SK-N-SH (cell line): Measurements from ENCODE around the gene FEM1B. TPM values are rescaled to one million over a fixed set of nuclear protein-coding genes. Genes with fewer than 3 reads are reported as not detected.

Experiments used
- CTCF ChIA-PET: fragments of 300-600, 350-600 bp; formaldehyde crosslinking; extraction: SDS; loops from one replicate; lab custom pipeline; 2021; lab: Yijun Ruan, JAX
- POLR2A ChIA-PET: fragments of 350-600 bp; sonication (Branson Sonifier 250); formaldehyde crosslinking; extraction: SDS; loops from one replicate; lab custom pipeline; 2020; ENCODE audit warnings: antibody characterized with exemption, inconsistent platforms; lab: Yijun Ruan, JAX
- DNase-seq: peaks from one replicate; pipeline ENCODE4 v3.0.0; 2012
- H2AFZ ChIP-seq: fragments of 200-600 bp; sonication (generic); 2 replicates; pipeline ENCODE4 v1.8.1; 2016; ENCODE audit warnings: antibody characterized with exemption, mild to moderate bottlenecking, low read depth
- H3F3A ChIP-seq: fragments of 200-600 bp; sonication (generic); replicated peaks from 2 replicates; pipeline ENCODE3; 2016; ENCODE audit warnings: antibody characterized with exemption, mild to moderate bottlenecking; ENCODE audit not compliant: insufficient read depth
- H3K27ac ChIP-seq, 2 experiments: fragments of 200-500 bp in 1 of 2; fragments of 200-600 bp in 1 of 2; sonication (Bioruptor generic) in 1 of 2; sonication (generic), shearing (Covaris generic) in 1 of 2; 2 replicates each; pipeline versions ENCODE4 v1.5.1 to v1.6.1; 2014 to 2016; ENCODE audit warnings: low read depth in 2 of 2, inconsistent platforms in 1 of 2, low read length in 1 of 2, mild to moderate bottlenecking in 1 of 2, mixed read lengths in 1 of 2
- H3K27me3 ChIP-seq: fragments of 200-600 bp; sonication (generic), shearing (Covaris generic); 2 replicates; pipeline ENCODE4 v1.6.1; 2016; ENCODE audit warnings: mixed run types; ENCODE audit not compliant: insufficient read depth
- H3K36me3 ChIP-seq, 2 experiments: fragments of 200-500 bp in 1 of 2; fragments of 200-600 bp in 1 of 2; sonication (Bioruptor generic) in 1 of 2; sonication (generic) in 1 of 2; replicated peaks in 1 of 2; 2 replicates each; pipeline versions ENCODE3 to v1.5.1; 2014 to 2016; ENCODE audit warnings: low read length in 1 of 2, mild to moderate bottlenecking in 1 of 2; ENCODE audit not compliant: insufficient read depth in 2 of 2, control insufficient read depth in 1 of 2
- H3K4me1 ChIP-seq, 2 experiments: fragments of 200-500 bp in 1 of 2; fragments of 200-600 bp in 1 of 2; sonication (Bioruptor generic) in 1 of 2; sonication (generic), shearing (Covaris generic) in 1 of 2; 2 replicates each; pipeline versions ENCODE4 v1.5.1 to v1.6.1; 2014 to 2016; ENCODE audit warnings: low read depth in 1 of 2, low read length in 1 of 2, mixed run types in 1 of 2; ENCODE audit not compliant: insufficient read depth in 2 of 2, control insufficient read depth in 1 of 2
- H3K4me2 ChIP-seq: fragments of 200-600 bp; sonication (generic), shearing (Covaris generic); 2 replicates; pipeline ENCODE4 v1.6.1; 2017; ENCODE audit warnings: mixed run types
- H3K4me3 ChIP-seq, 2 experiments: fragments of 200-500 bp in 1 of 2; fragments of 200-600 bp in 1 of 2; sonication (Bioruptor generic) in 1 of 2; sonication (generic), shearing (Covaris generic) in 1 of 2; 2 replicates each; pipeline versions ENCODE4 v1.5.1 to v1.8.1; 2014 to 2016; ENCODE audit warnings: low read depth in 2 of 2, inconsistent platforms in 1 of 2, low read length in 1 of 2, mild to moderate bottlenecking in 1 of 2, mixed read lengths in 1 of 2, moderate library complexity in 1 of 2
- H3K79me2 ChIP-seq: fragments of 200-600 bp; sonication (generic); 2 replicates; pipeline ENCODE4 v1.8.1; 2017; ENCODE audit warnings: mild to moderate bottlenecking; ENCODE audit not compliant: insufficient read depth
- H3K9ac ChIP-seq: fragments of 200-600 bp; sonication (generic); 2 replicates; pipeline ENCODE4 v1.6.1; 2017; ENCODE audit warnings: mixed run types
- H3K9me2 ChIP-seq: fragments of 200-600 bp; sonication (generic); 2 replicates; pipeline ENCODE4 v1.6.1; 2017; ENCODE audit warnings: mixed run types
- H3K9me3 ChIP-seq: fragments of 200-600 bp; sonication (generic); 2 replicates; pipeline ENCODE4 v1.6.1; 2017; ENCODE audit warnings: mixed run types, mild to moderate bottlenecking, moderate library complexity
- H4K20me1 ChIP-seq: fragments of 200-600 bp; sonication (generic); 2 replicates; pipeline ENCODE4 v1.6.1; 2017; ENCODE audit warnings: mild to moderate bottlenecking, mixed run types; ENCODE audit not compliant: insufficient read depth
- CHD2 ChIP-seq: fragments of 150-350 bp; IDR thresholded peaks from 2 replicates; pipeline ENCODE4 v1.6.1; 2018; ENCODE audit warnings: low read length; ENCODE audit not compliant: partially characterized antibody
- ELF1 ChIP-seq: IDR thresholded peaks from 2 replicates; pipeline ENCODE4 v1.4.0; 2012
- EZH2phosphoT487 ChIP-seq: fragments of 200-600 bp; sonication (generic); IDR thresholded peaks from 2 replicates; pipeline ENCODE4 v1.6.1; 2017; ENCODE audit warnings: low read depth, mixed run types, mild to moderate bottlenecking, antibody characterized with exemption, moderate library complexity, borderline replicate concordance
- FOSL2 ChIP-seq: IDR thresholded peaks from 2 replicates; pipeline ENCODE4 v1.4.0; 2012; ENCODE audit warnings: low read depth, mild to moderate bottlenecking, moderate library complexity, borderline replicate concordance
- FOXJ3 ChIP-seq: sonication (generic); formaldehyde crosslinking; IDR thresholded peaks from 2 replicates; pipeline ENCODE4 v1.5.1; 2020; ENCODE audit warnings: mild to moderate bottlenecking, missing genetic modification reagents
- JUND ChIP-seq: IDR thresholded peaks from 2 replicates; pipeline ENCODE4 v1.4.0; 2012
- MXI1 ChIP-seq: IDR thresholded peaks from 2 replicates; pipeline ENCODE4 v1.6.1; 2012; ENCODE audit warnings: mild to moderate bottlenecking, low read depth, low read length, improper control_type of control experiment
- NFIC ChIP-seq: IDR thresholded peaks from 2 replicates; pipeline ENCODE4 v1.4.0; 2012; ENCODE audit warnings: borderline replicate concordance
- RFX5 ChIP-seq: IDR thresholded peaks from 2 replicates; pipeline ENCODE4 v1.6.1; 2012; ENCODE audit warnings: mild to moderate bottlenecking, improper control_type of control experiment, low read length
- SIN3A ChIP-seq: IDR thresholded peaks from 2 replicates; pipeline ENCODE4 v1.6.1; 2012; ENCODE audit warnings: low read depth, mild to moderate bottlenecking, low read length, moderate library complexity, borderline replicate concordance
- TEAD4 ChIP-seq: IDR thresholded peaks from 2 replicates; pipeline ENCODE4 v1.4.0; 2012; ENCODE audit warnings: mild to moderate bottlenecking, borderline replicate concordance; ENCODE audit not compliant: insufficient read depth
- WGBS: methylation state at CpG from one replicate; pipeline ENCODE4 v1.1.6; 2017; ENCODE audit warnings: low lambda C conversion rate; 5-methylcytosine and 5-hydroxymethylcytosine counted together
- polyA plus RNA-seq, 3 experiments: library from polyadenylated mRNA; depleted of rRNA; stranded (reverse); fragments of >200 nt; gene quantifications; 2 replicates each; pipeline ENCODE4 v1.2.3, GENCODE V29; 2012
- TF ChIP-seq, protein P1 (sequence below): IDR thresholded peaks from 2 replicates; pipeline ENCODE4 v1.6.1; 2012; ENCODE audit warnings: mild to moderate bottlenecking, low read depth, low read length, moderate library complexity
- TF ChIP-seq, protein P2 (sequence below): fragments of 150-350 bp; IDR thresholded peaks from 2 replicates; pipeline ENCODE4 v1.6.1; 2017; ENCODE audit warnings: antibody characterized with exemption, low read length, low read depth, borderline replicate concordance

The FEM1B gene
- polyA plus RNA-seq, 1 of the 3 experiments (the other 2 are of a cell fraction): 14.0 TPM

DNA sequence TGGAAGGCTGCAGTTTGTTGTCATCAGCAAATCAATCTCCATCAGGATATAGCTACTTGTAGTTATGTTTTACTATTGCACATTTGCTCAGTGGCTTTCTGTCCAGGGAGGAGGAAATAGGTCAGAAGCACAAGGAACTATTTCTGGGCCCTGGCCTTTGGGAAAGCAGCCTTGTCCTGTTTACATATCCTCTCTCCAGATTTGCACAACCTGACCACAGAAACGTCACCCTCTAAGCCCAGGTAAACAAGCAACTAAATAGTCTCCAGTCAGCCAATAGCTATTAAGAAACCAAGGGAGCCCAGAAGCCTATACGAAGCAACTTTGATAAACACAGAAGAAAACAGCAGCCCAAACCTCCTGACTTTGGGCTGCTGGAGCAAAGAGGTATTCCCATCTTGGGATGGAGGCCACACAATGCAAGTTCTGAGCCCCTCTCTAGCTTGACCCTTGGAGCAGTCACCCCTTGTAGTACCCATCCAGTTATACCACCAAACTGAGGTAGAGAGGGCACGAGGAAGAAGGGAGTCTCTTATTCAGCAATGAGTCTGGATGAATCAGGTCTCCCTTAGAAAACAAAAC lies 2.3 kb upstream of the FEM1B start:
- Histone ChIP-seq H3K9me2 (no peaks in the 10 kb centered on the region), H3K9me3 (no peaks in the 10 kb centered on the region), H3K4me3 (no peak overlapping the region), H3K4me1 (peaks cover 18 to 32% of the 10 kb centered on the region in 2 experiments), H3K9ac (no peak overlapping the region), H3K4me2 (no peak overlapping the region; the same call in 1 of the 2 replicates)
- POLR2A ChIA-PET: no interaction called here
- WGBS: 91% methylated on average over 3 of the region's 3 CpGs
- TF ChIP-seq SIN3A (no peak), JUND (no peak), EZH2phosphoT487 (no peak), TEAD4 (no peak), FOSL2 (no peak), CHD2 (no peak), NFIC (no peak), ELF1 (no peak), MXI1 (no peak), FOXJ3 (CRISPR knock-in tag) (no peak), RFX5 (no peak)
- TF ChIP-seq, protein P1, sequence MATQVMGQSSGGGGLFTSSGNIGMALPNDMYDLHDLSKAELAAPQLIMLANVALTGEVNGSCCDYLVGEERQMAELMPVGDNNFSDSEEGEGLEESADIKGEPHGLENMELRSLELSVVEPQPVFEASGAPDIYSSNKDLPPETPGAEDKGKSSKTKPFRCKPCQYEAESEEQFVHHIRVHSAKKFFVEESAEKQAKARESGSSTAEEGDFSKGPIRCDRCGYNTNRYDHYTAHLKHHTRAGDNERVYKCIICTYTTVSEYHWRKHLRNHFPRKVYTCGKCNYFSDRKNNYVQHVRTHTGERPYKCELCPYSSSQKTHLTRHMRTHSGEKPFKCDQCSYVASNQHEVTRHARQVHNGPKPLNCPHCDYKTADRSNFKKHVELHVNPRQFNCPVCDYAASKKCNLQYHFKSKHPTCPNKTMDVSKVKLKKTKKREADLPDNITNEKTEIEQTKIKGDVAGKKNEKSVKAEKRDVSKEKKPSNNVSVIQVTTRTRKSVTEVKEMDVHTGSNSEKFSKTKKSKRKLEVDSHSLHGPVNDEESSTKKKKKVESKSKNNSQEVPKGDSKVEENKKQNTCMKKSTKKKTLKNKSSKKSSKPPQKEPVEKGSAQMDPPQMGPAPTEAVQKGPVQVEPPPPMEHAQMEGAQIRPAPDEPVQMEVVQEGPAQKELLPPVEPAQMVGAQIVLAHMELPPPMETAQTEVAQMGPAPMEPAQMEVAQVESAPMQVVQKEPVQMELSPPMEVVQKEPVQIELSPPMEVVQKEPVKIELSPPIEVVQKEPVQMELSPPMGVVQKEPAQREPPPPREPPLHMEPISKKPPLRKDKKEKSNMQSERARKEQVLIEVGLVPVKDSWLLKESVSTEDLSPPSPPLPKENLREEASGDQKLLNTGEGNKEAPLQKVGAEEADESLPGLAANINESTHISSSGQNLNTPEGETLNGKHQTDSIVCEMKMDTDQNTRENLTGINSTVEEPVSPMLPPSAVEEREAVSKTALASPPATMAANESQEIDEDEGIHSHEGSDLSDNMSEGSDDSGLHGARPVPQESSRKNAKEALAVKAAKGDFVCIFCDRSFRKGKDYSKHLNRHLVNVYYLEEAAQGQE: no peak
- TF ChIP-seq, protein P2, sequence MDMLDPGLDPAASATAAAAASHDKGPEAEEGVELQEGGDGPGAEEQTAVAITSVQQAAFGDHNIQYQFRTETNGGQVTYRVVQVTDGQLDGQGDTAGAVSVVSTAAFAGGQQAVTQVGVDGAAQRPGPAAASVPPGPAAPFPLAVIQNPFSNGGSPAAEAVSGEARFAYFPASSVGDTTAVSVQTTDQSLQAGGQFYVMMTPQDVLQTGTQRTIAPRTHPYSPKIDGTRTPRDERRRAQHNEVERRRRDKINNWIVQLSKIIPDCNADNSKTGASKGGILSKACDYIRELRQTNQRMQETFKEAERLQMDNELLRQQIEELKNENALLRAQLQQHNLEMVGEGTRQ: no peak
- TF ChIP-seq, all 33 proteins: peak for 0
- Histone ChIP-seq H3K27me3 (no peaks in the 10 kb centered on the region), H4K20me1 (peaks cover 18% of the 10 kb centered on the region), H3F3A (peaks cover 47% of the 10 kb centered on the region), H2AFZ (no peak overlapping the region), H3K27ac (no peak overlapping the region), H3K79me2 (peaks cover 54% of the 10 kb centered on the region), H3K36me3 (peaks cover 7 to 8% of the 10 kb centered on the region in 2 experiments)
- CTCF ChIA-PET: interaction anchor here (0.8 to 3.6 kb wide), 3 partner anchors 11 to 22 kb away, joined by 3 to 12 read pairs (median 4); no protein-coding TSS in a partner anchor
- no peak for DNase-seq
